Lower leg skin (tissue), 4 donors: ENCODE data around the gene ZNF584. TPM values are rescaled to one million over a fixed set of nuclear protein-coding genes. Genes with fewer than 3 reads are reported as not detected.

Experiments
- DNase-seq, 2 donors: peaks; one replicate each; pipeline ENCODE4 v3.0.0-alpha.2; 2019; ENCODE audit warnings: low spot score in 2 of 2
- H3K4me3 ChIP-seq: fragments of 200-600 bp; sonication (generic); 2 replicates; pipeline ENCODE4 v1.5.1; 2017; ENCODE audit warnings: mild to moderate bottlenecking, low read depth; ENCODE audit not compliant: poor library complexity, severe bottlenecking
- CTCF ChIP-seq, 3 donors: fragments of 450-650 bp; IDR thresholded peaks; one replicate each; pipeline ENCODE4 v1.5.1; 2016; ENCODE audit warnings: antibody characterized with exemption in 3 of 3, mild to moderate bottlenecking in 3 of 3, moderate library complexity in 2 of 3
- POLR2A ChIP-seq, 2 donors: fragments of 450-650 bp; IDR thresholded peaks; one replicate each; pipeline ENCODE4 v1.6.1; 2016 to 2017; ENCODE audit warnings: antibody characterized with exemption in 2 of 2, mild to moderate bottlenecking in 1 of 2, moderate library complexity in 1 of 2
- WGBS, 2 donors: methylation state at CpG; one replicate each; pipeline ENCODE4 v1.1.5; 2018; 5-methylcytosine and 5-hydroxymethylcytosine counted together
- intact Hi-C: fragments of 100-400 bp; cut with DNase I; formaldehyde crosslinking; loops from one replicate; pipeline ENCODE4 v1.15.0; 2023; ENCODE audit warnings: low total_unique reads
- total RNA-seq, 4 donors: library from RNA; depleted of rRNA; stranded (reverse); fragments of >200 nt; gene quantifications; one replicate each; pipeline ENCODE4 v1.1.0, GENCODE V29; 2016

The ZNF584 gene
- total RNA-seq, 4 donors from 2014 or later = 16.9 to 28.6 (median 23.4) TPM

DNA sequence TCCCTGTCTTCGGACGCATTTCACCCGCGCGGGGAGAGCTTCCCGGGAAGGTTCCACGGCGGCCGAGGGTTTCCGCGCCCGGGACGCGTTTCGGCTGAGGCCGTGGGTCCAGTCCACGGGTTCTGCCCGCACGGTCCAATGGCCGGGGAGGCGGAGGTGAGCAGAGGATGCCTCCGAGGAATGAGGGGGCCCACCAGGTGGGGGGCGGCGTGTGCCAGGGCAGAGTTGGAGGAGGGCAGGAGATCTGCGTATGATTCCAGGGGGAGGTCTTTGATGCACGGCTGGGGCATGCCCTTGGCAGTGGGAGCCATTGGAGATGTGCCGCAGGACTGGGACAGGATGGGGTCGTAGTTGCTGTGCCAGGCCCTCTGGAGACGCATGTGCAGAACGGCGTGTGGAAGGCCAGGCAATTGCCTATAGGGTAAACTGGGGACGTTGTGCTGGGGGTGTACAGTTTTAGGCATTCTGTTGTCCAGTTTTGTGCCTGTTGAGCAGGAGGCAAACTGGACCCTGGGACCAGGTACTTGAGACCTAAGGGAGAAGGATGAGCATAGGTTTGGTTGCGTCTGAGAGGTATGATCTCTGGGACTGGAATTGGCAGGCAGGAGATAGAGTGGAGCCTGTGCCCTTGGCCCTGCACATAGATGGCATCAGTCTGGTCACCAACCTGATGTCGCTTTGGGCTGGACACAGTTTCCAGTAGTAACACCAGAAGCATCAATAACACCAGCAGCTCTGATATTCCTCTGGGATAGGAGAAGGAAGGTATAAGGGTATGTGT, 751 bp downstream of the ZNF584 start:
- intact Hi-C loops = no loop called here
- TF ChIP-seq CTCF (IDR thresholded peaks at IDR 0.05) = no peak
- no peak for TF ChIP-seq POLR2A (IDR thresholded peaks at IDR 0.05)
- peak overlapping the region; percentile 64 for H3K4me3 ChIP-seq
- DNase-seq = no peak
- WGBS, 2 donors = 3 to 5% methylated on average over 10 to 30 of the region's 34 CpGs

GRCh38 chr19:58416604-58417003, 8.2 kb downstream of the ZNF584 start:
- H3K4me3 ChIP-seq = no peak overlapping the region
- TF ChIP-seq CTCF (IDR thresholded peaks at IDR 0.05) = no peak
- TF ChIP-seq POLR2A (IDR thresholded peaks at IDR 0.05) = no peak
- WGBS, 2 donors = 97 to 99% methylated on average over 5 of the region's 5 CpGs
- DNase-seq = no peak
- intact Hi-C loops = no loop called here

DNA sequence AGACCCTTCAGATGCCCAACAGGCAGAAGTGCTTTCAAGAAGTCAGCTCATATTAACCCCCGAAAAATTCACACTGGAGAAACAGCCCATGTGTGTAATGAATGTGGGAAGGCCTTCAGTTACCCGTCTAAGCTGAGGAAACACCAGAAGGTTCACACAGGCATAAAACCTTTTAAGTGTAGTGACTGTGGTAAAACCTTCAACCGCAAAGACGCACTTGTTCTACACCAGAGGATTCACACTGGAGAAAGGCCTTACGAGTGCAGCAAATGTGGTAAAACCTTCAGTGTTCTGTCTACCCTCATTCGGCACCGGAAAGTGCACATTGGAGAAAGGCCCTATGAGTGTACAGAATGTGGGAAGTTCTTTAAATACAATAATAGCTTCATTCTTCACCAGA, 8.6 kb downstream of the ZNF584 start:
- DNase-seq = no peak
- no peak overlapping the region for H3K4me3 ChIP-seq
- 98 to 99% methylated on average over 7 of the region's 7 CpGs for WGBS, 2 donors
- intact Hi-C loops = no loop called here
- TF ChIP-seq CTCF (IDR thresholded peaks at IDR 0.05) (no peak), POLR2A (IDR thresholded peaks at IDR 0.05) (no peak)

DNA sequence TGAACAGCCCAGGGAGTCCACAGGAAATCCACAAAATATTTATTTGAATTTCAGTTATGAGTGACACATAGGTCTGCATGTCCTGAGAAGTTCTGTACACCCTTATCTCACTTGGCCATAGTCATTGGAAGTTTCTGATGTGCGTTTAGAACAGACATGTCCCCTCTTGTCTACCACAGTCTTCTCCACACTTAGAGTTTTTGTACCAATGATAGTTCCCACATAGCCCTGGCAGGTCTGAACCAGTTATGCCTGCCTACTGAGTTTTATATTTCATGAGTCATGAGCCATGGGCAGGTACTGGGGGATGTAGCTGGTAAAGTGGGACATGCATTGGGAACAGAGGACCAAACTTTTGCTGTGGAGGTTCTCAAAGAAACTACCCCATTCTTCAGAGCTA, 20.2 kb downstream of the ZNF584 start:
- WGBS, 2 donors = 69 to 77% methylated on average over 1 of the region's 1 CpG
- no peak for DNase-seq
- intact Hi-C loops = no loop called here
- TF ChIP-seq POLR2A (IDR thresholded peaks at IDR 0.05) (no peak), CTCF (IDR thresholded peaks at IDR 0.05) (no peak)
- no peak overlapping the region for H3K4me3 ChIP-seq

GRCh38 chr19:58429745-58430144, 21.3 kb downstream of the ZNF584 start:
- TF ChIP-seq CTCF (IDR thresholded peaks at IDR 0.05) (no peak), POLR2A (IDR thresholded peaks at IDR 0.05) (no peak)
- no peak overlapping the region for H3K4me3 ChIP-seq
- intact Hi-C loops = no loop called here
- no peak for DNase-seq

DNA sequence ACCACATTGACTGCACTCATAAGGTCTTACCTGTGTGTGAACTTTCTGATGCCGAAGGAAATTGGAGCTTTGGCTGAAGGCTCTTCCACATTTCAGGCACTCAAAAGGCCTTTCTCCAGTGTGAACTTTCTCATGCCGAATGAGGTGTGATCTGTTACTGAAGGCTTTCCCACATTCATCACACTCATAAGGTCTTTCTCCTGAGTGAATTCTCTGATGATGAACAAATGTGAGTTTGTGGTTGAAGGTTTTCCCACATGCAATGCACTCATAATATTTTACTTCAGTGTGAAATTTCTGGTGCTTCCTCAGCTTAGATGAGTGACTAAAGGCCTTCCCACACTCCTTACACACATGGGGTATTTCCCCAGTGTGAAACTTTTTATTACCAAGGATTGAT, 25.8 kb downstream of the ZNF584 start:
- intact Hi-C loops = no loop called here
- no peak for DNase-seq
- 100% methylated on average over 2 of the region's 2 CpGs for WGBS, 2 donors
- H3K4me3 ChIP-seq = no peak overlapping the region
- TF ChIP-seq CTCF (IDR thresholded peaks at IDR 0.05) = no peak
- TF ChIP-seq POLR2A (IDR thresholded peaks at IDR 0.05) = no peak
